Activated gamma-delta T cell treated with Interleukin-2 at 50 U/mL for 16 hours (primary cell): ENCODE measurements around the gene WNK2.

Experiments
- DNase-seq: peaks from one replicate; pipeline ENCODE4 v3.0.0-alpha.2; 2020

The WNK2 gene

DNA sequence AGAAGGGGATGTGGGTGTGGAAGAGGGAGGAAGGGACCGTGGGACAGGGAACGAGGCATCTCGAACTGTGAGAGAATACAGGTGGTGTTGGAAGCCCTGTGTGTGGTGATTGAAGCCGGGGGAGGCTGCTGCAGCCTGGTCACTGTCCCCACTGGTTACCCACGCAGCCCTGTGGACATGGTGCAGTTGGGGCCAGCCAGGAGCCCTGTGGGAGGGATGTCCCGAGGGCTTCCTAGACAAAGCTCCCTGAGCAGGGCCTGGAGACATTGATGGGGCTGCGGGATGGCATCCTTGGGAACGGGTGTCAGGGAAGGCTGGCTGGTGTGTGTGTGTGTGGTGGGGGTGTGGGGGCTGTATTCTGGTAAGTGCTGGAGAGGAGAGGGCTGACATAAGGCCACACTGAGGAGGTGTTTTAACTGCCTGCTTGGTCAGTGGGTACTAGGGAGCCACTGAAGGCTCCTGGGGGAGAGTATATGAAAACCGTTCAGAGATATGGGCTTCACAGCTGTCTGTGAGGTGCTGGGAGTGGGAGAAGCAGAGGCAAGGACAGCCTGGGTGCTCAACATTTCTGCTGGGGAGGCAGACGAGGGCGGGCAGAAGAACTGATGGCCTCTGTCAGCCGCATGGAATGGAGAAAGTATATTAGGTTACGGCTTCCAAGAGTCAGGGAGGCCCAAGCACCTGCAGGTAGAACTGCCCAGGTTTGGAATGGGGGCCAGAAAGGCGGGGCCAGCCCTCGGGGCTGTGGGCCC lies 20.0 kb downstream of the WNK2 start:
- DNase-seq: no peak

DNA sequence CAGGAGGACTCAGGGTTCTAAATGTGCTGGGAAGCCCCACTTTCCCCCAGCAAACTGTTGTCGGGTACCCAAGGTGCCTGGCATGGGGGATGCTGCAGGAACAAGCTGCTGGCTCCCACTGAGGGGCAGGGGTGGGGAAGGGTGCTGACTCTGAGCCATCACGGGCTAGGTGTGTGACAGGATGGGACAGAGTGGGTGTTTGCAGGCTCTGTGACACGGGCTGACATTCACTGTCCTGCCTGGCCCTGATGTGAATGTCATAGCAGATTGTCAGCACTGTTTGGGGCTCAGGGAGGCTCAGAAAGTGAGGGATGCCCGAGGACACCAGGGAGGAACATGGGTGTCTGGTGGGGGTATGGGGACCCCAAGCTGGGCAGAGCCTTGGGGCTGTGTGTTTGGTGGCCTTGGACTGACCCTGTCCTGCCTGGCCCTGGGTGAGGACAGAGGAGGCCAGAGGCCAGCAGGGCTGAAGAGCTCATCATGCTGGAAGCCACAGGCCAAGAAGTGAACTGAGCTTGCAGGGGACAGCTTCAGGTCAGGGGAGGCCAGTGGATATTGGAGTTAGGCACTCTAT lies 20.6 kb downstream of the WNK2 start:
- no peak for DNase-seq

DNA sequence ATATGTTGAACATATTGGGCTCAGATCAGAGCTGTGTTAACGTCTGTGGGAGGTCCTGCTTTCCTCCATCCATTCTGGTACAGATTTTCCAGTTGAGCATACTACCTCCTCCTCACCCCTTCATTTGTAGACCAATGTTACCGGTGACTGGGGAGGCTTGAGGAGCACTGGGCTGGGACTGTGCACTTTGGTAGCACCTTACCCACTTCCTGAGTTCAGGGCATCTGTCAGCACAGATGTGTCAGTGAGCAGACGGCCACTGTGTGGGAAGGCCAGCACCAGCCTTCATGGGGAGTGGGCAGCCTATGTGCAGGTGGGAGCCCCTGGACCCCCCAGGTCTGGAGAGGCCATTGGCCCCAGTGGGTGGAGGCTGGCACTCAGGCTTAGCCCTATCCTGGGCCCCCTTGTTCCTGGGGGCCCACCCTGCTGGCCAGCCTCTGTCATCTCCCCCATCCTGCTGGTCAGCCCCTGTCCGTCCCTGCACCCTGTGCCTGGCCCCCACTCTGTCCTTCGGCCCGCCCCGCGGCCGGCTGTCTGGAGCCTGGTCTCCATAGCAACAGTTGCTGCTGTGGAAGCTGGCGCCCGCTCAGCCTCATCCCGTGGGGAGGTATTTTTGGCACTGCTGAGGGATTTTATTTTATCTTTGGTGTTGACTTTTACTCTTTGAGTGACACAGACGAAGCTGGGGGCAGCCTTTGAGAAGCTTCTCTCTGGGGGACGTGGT lies 21.3 kb downstream of the WNK2 start:
- DNase-seq: no peak

DNA sequence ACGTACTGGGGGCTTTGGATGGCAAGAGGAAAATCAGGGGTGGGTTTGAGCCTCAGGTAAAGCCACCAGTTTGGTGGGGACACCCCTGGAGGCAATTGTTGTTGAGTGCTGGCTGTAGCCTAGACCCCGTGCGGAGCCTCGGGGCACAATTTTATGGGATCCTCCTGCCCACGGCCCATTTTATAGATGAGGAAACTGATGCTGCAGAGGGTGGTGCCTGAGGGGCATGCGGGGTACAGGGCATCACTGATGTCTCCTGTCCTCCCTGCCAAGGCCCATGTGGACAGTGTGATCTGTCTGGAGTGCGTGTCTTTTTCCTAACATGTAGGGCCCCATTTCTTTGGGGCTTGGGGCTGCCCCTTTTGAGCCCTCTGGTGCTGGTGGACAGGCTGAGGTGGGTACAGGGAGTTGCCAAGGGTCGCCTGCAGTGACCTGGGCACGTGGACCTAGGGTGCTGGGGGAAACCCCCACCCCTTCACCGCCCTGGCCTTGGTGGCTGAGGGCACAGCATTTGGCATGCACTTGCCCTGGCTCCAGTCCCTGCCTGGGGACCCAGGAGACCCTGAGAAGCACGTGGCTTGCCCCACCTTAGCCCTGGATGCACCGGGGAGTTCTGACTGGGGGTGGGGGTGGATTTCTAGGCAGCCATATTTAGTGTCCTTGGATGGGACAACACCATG lies 22.1 kb downstream of the WNK2 start:
- DNase-seq: no peak

DNA sequence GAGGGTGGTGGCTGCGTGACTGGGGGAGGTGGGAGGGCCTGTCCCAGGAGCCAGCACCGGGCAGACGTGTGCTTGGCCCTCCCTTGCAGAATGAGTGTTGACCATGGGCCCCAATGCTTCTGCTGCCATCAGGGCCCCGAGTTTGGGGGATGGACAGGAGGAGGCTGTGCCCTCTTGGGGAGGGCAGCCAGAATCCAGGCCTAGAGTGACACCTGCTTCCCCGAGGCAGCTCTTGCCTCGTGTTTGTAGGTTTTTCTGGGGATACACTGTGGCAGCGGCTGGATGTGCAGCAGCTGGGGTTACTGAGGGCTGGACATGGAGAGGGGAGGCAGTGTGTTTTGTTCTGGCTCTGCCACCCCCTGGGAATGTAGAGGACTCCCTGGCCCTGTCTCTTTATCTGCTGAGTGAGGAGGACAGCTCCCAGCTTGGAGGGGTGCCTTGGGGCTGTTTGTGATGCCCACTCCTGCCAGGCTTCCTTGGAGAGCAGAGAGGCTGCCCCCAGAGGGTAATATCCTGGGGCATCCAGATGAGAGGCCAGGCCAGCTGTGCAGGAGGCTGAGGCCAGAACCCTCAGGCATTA lies 22.7 kb downstream of the WNK2 start:
- no peak for DNase-seq

DNA sequence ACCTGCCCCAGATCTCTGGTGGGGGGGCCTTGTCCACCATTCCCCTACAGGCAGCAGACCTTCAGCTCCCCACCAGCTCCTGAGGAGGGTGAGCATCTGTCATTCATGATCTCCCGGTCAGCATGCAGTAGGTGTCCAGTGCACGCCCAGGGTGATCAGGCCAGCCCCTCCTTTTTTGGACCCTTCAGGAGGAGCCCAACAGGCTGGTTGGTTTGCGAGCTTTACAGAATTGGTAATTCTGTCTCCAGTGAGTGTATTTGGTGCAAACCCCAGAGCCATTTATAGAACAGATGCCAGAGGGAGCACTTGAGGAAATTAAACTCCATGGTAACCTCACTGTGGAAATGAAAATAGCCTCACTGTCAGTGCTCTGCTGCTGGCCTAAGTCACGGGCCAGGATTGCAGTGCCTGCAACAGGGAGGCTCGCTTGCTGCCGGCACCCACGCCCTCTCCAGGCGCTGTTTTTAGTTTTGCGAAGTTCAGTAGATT lies 23.4 kb downstream of the WNK2 start:
- no peak for DNase-seq

DNA sequence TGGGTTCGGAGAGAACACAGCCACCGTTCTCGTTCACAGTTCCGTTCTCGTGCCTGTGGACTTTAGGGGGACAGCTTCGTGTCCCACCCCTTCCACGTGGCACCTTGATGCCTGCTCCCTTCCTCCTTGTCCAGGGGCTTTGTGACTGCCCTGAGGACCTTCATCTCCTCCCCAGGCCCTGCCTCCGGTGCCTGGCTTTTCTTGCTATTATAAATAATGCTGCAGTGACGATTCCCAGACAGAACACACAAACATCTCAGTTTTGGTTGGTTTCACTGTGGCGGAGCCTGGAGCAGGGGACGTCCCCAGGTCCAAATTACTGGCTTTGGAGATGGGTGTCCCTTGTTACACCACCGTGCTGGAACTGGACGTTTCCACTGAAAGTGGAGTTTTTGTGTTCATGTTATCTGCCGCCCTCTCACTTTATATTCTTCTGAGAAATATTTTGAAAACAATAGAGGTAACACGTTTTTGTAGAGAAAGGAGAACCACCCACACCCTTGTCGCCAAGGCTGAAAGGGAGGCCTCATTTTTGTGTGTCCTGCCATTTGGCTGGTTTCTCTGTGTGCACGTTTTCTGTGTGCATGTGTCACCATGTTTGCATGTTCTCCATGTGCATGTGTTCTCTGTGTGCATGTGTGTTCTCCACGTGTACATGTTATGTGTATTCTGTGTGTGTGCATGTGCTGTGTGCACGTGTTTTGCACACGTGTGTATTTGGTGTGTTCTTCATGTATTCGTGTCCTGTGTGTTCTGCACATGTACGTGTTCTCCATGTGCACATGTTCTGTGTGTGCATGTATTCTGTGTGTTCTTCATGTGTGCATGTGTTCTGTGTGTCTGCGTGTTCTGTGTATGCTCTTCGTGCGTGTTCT lies 24.2 kb downstream of the WNK2 start:
- DNase-seq: no peak

DNA sequence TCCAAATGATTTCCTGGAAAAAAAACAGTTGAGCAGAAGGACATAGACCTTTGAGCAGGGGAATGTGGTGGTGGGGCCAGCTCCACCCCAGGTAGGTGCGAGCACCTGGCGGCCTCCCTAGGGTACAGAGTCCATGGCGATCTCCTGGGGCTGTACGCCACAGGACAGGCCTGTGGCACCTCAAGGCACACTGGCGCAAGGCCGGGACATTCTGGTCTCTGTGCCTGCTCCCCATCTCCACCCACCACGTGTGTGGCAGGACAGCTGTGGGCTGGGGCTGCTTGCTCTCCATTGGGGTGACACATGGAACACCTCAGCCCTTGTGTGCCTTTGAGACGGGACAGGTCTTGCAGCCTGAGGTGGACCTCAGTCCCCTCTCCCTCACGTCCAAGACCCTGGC lies 25.2 kb downstream of the WNK2 start:
- no peak for DNase-seq

DNA sequence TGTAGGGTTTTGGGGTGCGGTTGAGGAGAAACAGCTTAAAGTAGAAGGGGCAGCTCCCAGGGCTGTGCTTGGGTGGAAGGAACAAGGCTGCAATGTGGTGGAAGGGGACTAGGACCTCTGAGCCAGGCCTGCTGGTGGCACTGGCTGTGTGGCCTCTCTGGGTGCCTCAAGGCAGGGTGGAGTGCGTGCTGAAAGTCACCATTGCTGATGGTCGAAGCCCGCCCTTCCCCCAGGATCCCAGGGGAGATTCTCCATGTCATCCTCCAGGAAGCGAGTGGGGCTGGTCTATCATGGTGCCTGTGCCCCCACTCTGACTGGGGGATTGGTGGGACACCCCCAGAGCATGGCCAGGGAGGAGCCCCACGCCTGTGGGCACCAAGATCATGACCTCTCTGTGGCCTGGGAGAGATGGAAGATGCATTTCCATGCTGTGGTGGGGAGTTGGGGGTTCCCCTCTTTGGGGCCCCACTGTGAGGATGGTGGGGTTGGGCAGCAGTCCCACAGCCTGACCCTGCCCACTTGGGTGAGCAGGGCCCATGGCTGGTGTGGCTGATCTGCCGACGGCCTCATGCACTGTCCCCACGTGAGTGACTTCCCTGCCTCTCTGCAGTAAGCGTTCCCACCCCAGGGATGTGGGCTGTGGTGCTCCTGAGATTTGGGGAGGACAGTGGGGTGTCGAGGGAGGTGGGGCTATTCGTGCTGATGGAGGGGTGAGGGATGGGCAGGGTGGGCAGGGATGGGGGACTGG lies 25.8 kb downstream of the WNK2 start:
- DNase-seq: no peak

DNA sequence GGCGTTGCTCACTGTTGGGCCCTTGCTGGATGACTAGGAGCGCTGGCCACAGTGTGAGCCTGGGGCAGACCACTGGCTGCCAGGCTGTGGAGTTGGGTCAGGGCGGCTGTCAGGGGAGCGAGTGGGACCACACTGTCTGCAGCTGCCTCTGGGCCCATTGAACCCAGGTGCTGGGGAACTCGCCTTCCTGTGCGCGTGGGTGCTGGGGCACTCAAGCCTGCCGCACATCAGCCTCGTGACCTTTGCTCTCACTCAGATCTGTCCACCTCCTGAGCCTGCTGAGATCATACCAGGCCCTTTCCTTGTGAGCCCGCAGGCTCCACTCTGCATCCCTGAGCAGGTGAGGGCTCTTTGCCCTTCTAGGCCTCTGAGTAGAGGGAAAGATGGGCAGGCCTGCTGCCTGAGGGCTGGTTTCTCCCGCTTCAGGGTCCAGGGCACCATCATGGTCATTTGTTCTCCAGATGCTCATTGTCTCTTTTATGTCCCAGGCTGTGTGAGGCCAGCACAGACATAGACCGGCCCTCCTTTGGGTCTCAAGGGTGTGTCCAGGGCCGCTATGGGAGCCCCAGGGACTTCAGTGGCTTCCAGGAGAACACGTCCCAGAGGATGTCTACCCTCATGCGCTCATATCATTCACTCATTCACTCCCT lies 26.5 kb downstream of the WNK2 start:
- DNase-seq: no peak

DNA sequence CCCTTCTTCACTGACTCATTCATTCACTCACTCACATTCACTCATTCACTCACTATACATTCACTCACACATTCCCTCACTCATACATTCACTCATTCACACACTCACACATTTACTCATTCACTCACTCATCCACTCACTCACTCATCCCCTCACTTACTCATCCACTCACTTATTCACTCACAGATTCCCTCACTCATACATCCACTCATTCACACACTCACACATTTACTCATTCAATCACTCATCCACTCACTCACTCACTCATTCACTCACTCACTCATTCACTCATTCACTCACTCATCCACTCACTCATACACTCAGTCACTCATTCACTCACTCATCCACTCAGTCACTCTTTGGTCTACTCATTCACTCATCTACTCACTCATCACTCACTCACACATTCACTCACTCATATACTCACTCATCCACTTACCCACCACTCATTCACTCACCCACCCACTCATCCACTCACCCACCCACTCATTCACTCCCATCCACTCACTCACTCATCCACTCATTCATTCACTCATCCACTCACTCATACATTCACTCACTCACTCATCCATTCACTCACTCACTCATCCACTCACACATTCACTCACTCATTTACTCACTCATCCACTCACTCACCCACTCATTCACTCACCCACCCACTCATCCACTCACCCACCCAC lies 27.2 kb downstream of the WNK2 start:
- DNase-seq: no peak

DNA sequence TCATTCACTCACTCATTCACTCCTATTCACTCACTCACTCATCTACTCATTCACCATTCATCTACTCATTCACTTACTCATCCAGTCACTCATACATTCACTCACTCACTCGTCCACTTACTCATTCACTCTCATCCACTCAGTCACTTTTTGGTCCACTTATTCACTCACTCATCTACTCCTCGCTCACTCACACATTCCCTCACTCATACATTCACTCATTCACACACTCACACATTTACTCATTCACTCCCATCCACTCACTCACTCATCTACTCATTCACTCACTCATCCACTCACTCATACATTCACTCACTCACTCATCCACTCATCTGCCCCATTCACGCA lies 27.7 kb downstream of the WNK2 start:
- DNase-seq: no peak

DNA sequence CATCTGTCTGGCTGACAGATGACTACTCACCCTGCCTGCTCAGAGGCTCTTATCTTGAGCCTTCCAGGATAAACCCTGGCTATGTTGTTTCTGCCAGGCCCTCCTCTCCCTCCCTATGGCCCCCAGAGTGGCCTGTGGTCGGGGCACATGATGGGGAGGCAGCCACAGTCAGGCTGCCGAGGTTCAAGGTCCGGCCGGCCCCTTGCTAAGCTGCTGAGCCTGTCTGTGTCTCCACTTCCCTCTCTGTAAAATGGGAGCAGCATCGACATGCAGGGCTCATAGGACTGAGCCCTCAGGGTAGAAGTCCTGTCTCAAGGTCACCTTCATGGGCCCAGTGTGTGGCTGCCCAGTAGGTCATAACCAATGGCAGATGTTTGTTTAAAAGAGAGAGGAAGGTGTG lies 28.5 kb downstream of the WNK2 start:
- no peak for DNase-seq

DNA sequence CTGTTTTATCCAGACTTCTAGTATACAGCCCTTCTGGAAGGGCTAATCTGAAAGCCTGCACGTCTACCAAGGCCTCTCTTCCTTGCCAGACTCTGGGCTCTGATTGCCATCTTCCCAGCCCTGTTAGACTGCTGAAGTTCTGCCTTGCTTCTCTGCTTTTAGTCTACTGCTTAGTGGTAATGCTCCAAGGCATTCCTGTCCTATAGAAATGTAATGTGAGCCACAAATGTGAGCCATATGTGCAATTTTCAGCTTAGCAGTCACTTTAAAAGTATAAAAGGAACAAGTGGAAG lies 32.1 kb downstream of the WNK2 start:
- DNase-seq: no peak

DNA sequence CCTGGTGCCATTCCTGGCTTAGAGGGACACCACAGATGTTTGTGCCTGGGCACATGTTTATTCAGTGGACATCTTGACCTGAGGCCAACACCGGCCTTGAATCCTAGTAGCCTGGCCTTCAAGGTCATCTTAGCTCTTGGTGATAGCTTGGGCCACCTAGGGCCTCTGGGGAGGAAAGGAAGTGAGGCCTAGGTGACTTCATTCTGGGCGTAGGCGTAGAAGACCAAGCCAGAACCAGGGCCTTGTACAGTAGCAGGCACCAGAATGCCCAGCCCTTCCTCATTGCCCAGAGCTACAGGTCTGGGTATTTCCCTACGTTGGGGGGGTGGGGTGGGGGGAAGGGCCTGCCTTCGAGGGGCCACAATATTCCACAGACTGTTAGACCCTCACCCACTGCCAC lies 33.8 kb downstream of the WNK2 start:
- no peak for DNase-seq

DNA sequence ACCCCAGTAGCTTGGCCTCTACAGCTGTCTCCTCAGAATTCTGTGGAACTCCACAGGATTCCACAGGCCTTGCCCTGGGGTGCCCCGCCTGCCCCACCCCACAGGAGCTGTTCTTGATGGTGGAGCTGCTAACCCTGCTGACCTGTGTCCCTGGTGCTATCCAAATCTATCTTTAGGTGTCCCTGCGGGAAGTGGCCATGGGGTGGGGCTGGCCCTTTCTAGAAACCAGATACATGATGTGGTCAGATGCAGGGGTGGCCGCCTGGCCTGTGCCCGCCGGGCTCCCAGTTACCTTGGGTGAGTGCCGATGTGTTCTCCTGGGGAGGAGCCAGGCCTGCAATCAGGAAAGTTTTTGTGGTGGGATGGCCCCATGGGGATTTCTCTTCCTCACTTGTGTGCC lies 34.2 kb downstream of the WNK2 start:
- DNase-seq: no peak

DNA sequence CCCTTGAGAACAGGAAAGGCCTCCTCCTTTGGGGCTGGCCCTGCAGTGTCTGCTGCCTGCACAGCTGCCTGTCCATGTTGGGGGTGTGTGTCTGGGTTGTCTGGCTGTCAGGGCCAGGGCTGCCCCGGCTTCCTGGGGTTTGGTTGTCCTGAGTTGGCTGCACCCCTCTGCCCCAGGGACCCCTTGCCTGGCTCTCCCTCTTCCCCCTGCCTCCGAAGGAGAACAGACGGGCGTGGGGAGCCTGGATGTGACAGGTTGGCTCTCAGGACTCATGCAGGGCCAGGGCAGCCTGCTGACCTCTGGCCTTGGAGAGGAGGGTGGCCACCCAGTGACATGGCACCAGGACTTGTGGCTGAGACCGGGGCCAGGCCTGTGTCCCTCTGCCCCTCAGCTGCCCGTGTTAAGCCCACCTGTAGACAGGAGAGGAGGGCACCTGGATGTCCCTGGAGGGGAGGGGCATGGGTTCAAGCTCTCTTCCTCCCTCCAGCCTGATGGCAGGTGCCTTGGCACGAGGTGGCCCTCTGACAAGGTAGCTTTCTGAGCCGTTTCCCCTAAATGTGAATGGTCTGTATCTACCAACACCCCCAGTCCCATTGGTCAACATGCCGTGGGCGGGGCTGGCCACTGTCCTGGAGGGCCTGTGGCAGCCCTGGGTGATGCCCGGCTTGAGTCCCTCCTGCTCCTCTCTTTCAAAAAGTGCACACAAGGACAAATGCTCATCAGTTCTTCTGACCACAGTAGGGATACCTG lies 34.9 kb downstream of the WNK2 start:
- no peak for DNase-seq

DNA sequence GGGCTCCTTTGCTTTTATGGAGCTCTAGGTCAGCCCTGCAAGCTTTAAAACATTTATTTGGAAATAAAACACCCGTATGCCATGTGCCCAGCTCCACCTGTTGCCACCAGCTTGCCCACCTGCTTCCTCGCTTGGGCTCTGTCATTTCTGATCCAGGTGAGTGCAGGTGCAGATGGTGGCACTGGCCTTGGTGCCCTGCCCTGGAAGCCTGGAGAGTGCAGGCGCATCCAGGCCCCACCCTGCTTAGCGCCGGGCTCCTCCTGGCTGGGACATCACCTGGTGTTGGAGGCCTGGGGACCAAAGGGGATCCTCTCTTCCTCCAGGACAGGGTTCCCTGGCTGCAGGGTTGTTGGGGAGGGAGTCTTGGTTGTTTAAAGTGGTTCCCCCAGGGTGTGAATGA lies 35.8 kb downstream of the WNK2 start:
- DNase-seq: no peak

DNA sequence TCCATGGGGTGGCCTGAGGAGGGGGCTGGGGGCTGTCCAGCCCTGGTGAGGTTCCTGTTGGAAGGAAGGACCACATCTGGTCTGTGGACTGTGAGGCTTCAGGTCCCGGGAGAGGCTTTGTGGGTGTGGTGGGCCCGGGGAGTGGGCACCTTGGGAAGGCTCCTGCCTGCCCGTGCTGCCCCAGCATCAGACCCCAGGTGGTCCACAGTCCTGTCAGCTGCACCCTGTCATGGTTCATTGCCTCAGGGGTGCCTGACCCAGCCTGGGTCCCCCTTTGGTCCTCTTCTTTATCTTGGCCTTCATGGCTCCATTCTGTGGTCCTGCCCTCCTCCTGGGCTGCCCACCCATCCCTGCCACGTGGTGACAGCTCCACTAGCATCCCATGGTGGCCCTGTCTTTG lies 36.7 kb downstream of the WNK2 start:
- no peak for DNase-seq

DNA sequence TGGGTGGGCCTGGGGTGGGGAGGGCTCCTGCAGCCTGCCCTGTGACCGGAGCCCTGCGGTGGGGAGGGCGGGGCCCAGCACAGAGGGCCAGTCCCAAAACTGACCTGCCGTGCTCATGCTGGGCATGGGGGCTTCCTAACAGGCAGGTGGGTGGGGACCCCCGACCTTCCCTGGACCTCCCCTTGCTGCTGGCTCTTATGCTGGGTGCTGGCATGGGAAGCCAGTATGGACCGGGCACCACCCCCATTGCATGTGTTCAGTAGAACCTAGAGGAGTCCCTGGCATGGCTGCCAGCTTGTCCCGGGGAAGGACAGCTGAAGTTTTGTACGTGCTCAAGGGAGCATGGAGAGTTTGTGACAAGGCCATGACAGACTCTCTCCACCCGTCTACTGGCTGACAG lies 37.1 kb downstream of the WNK2 start:
- no peak for DNase-seq
